Endothelial cell of umbilical vein (primary cell): ENCODE data around the gene CDKN1A. TPM values are rescaled to one million over a fixed set of nuclear protein-coding genes. Genes with fewer than 3 reads are reported as not detected.

Experiments used
- BruUV-seq: library from RNA; stranded (reverse); fragments of 400-500 nt; replicated peaks from 2 replicates; lab custom pipeline; 2021; lab: Mats Ljungman, UMichigan
- CTCF ChIA-PET: fragments of 300-600, 350-600 bp; sonication (Branson Sonifier 250); formaldehyde crosslinking; loops from one replicate; lab custom pipeline; 2021; ENCODE audit warnings: antibody characterized with exemption, inconsistent platforms; lab: Charles Lee
- POLR2A ChIA-PET: fragments of 300-600, 350-600 bp; sonication (Branson Sonifier 250); formaldehyde crosslinking; loops from one replicate; lab custom pipeline; 2021; ENCODE audit warnings: antibody characterized with exemption, inconsistent platforms; lab: Charles Lee
- DNase-seq: peaks from one replicate; pipeline ENCODE4 v3.0.0-alpha.2; 2011; ENCODE audit warnings: low read depth, low spot score
- FAIRE-seq: peaks from 2 replicates; lab custom pipeline; 2011; peaks lifted over from hg19 to GRCh38; lab: Jason Lieb, UNC
- H2AFZ ChIP-seq: 2 replicates; pipeline ENCODE4 v1.6.0; 2012; ENCODE audit warnings: low read depth, low read length, control low read depth, inconsistent platforms
- H3K27ac ChIP-seq: 2 replicates; pipeline ENCODE4 v1.5.1; 2011; ENCODE audit warnings: low read depth, mild to moderate bottlenecking, control low read depth, low read length, moderate library complexity; ENCODE audit not compliant: insufficient read depth
- H3K27me3 ChIP-seq, 2 experiments: 2 replicates each; pipeline versions ENCODE4 v1.6.0 to v1.6.1; 2011; ENCODE audit warnings: low read length in 2 of 2, mixed read lengths in 1 of 2; ENCODE audit not compliant: control insufficient read depth in 2 of 2, insufficient read depth in 2 of 2
- H3K36me3 ChIP-seq, 2 experiments: 2 replicates in 1 of 2; 3 replicates in 1 of 2; pipeline ENCODE4 v1.5.1; 2011; ENCODE audit warnings: low read length in 2 of 2, mild to moderate bottlenecking in 1 of 2, moderate library complexity in 1 of 2; ENCODE audit not compliant: control insufficient read depth in 2 of 2, insufficient read depth in 2 of 2; ENCODE audit errors: extremely low read depth in 1 of 2
- H3K4me1 ChIP-seq: 3 replicates; pipeline ENCODE4 v1.5.1; 2011; ENCODE audit warnings: mild to moderate bottlenecking, low read length; ENCODE audit not compliant: control insufficient read depth, insufficient read depth; ENCODE audit errors: extremely low read depth
- H3K4me2 ChIP-seq: 2 replicates; pipeline ENCODE4 v1.6.1; 2011; ENCODE audit warnings: low read length, control low read depth, mixed read lengths; ENCODE audit not compliant: insufficient read depth
- H3K4me3 ChIP-seq, 3 experiments: fragments of 200-600 bp in 1 of 3; sonication (generic), shearing (Covaris generic) in 1 of 3; replicated peaks in 1 of 3; 2 replicates each; pipeline ENCODE4 v1.5.1; 2011 to 2016; ENCODE audit warnings: control low read depth in 3 of 3, low read length in 3 of 3, mild to moderate bottlenecking in 2 of 3, inconsistent platforms in 1 of 3, low read depth in 1 of 3, moderate library complexity in 1 of 3; ENCODE audit not compliant: insufficient read depth in 1 of 3
- H3K79me2 ChIP-seq: 2 replicates; pipeline ENCODE4 v1.6.0; 2012; ENCODE audit warnings: low read length, inconsistent platforms; ENCODE audit not compliant: control insufficient read depth, insufficient read depth
- H3K9ac ChIP-seq: replicated peaks from 2 replicates; pipeline ENCODE3; 2011; ENCODE audit warnings: low read length, control low read depth; ENCODE audit not compliant: insufficient read depth; ENCODE audit errors: extremely low read depth
- H3K9me1 ChIP-seq: replicated peaks from 3 replicates; pipeline ENCODE4 v1.6.0; 2011; ENCODE audit warnings: mild to moderate bottlenecking, low read length; ENCODE audit not compliant: control insufficient read depth, insufficient read depth; ENCODE audit errors: extremely low read depth
- H3K9me3 ChIP-seq: replicated peaks from 2 replicates; pipeline ENCODE4 v1.5.1; 2012; ENCODE audit warnings: low read length, inconsistent platforms; ENCODE audit not compliant: control insufficient read depth, insufficient read depth
- H4K20me1 ChIP-seq: replicated peaks from 2 replicates; pipeline ENCODE3; 2011; ENCODE audit warnings: mild to moderate bottlenecking, low read length; ENCODE audit not compliant: control insufficient read depth, insufficient read depth; ENCODE audit errors: extremely low read depth
- CTCF ChIP-seq, 2 donors: IDR thresholded peaks; 1 replicate in 1 of 2; 2 replicates in 1 of 2; pipeline ENCODE4 v1.5.1; 2011; ENCODE audit warnings: low read length in 2 of 2, mild to moderate bottlenecking in 2 of 2, moderate library complexity in 2 of 2, control low read depth in 1 of 2, inconsistent platforms in 1 of 2, low read depth in 1 of 2; ENCODE audit not compliant: insufficient read depth in 1 of 2; ENCODE audit errors: extremely low read depth in 1 of 2
- EZH2 ChIP-seq: IDR thresholded peaks from 2 replicates; pipeline ENCODE4 v1.6.1; 2012; ENCODE audit warnings: borderline replicate concordance, low read depth, mild to moderate bottlenecking, moderate library complexity, low read length, inconsistent platforms; ENCODE audit not compliant: severe bottlenecking
- FOS ChIP-seq: IDR thresholded peaks from 2 replicates; pipeline ENCODE4 v1.6.1; 2011; ENCODE audit warnings: mild to moderate bottlenecking, low read length, moderate library complexity, borderline replicate concordance; ENCODE audit not compliant: insufficient read depth
- GATA2 ChIP-seq: IDR thresholded peaks from 2 replicates; pipeline ENCODE4 v1.7.0; 2011; ENCODE audit warnings: low read depth, mild to moderate bottlenecking, moderate library complexity, mixed read lengths, low read length; ENCODE audit not compliant: insufficient read length, insufficient read depth
- JUN ChIP-seq: IDR thresholded peaks from 2 replicates; pipeline ENCODE4 v1.6.1; 2011; ENCODE audit warnings: borderline replicate concordance, low read depth; ENCODE audit not compliant: insufficient read length, insufficient read depth
- MAX ChIP-seq: IDR thresholded peaks from 2 replicates; pipeline ENCODE4 v1.6.1; 2011; ENCODE audit not compliant: insufficient read depth, insufficient read length
- MYC ChIP-seq: IDR thresholded peaks from one replicate; pipeline ENCODE4 v1.6.1; 2011; ENCODE audit warnings: mild to moderate bottlenecking, low read depth, low read length
- POLR2A ChIP-seq: IDR thresholded peaks from 2 replicates; pipeline ENCODE4 v1.6.1; 2012; ENCODE audit warnings: low read depth, mild to moderate bottlenecking, control low read depth, low read length
- POLR2AphosphoS5 ChIP-seq: IDR thresholded peaks from 2 replicates; pipeline ENCODE4 v1.6.1; 2012; ENCODE audit warnings: low read depth, mild to moderate bottlenecking, control low read depth, low read length, moderate library complexity; ENCODE audit not compliant: insufficient read depth
- dilution Hi-C: fragments of 300-500 bp; cut with MboI; formaldehyde crosslinking; loops from one replicate; pipeline ENCODE4 v1.15.0; 2019; ENCODE audit warnings: low sequenced_read_pairs; ENCODE audit not compliant: extremely low pct_ligation_motif_present
- intact Hi-C: fragments of 100-400 bp; cut with micrococcal nuclease; formaldehyde crosslinking; loops from one replicate; pipeline ENCODE4 v1.10.0; 2022
- polyA plus RNA-seq, 4 experiments: library from polyadenylated mRNA; depleted of rRNA in 3 of 4; stranded (reverse) in 3 of 4; unstranded in 1 of 4; fragments of >200 nt; gene quantifications; 2 replicates each; pipeline versions ENCODE4 v1.2.1 to v1.2.3, GENCODE V29; 2011 to 2012; ENCODE audit warnings: missing spikeins in 1 of 4
- total RNA-seq: library from RNA; stranded (reverse); gene quantifications from 2 replicates; pipeline ENCODE4 v1.2.3, GENCODE V29; 2021

CDKN1A gene
- total and polyA plus RNA-seq, 2 donors (not counting 3 experiments of a cell fraction or from before 2014, with no cell fraction given), result 170 to 238 TPM

- H3K27me3 ChIP-seq, result peaks cover 14 to 16% of the 10 kb centered on the region in 2 experiments
- no peak for FAIRE-seq
- H3K9me3 ChIP-seq, result no peaks in the 10 kb centered on the region
- no peaks in the 10 kb centered on the region for H4K20me1 ChIP-seq
- dilution Hi-C loops, result no loop called here
- no peak overlapping the region for H2AFZ ChIP-seq
- ChIA-PET CTCF (interaction anchor here (0.8 to 2.1 kb wide), 3 partner anchors 11 to 48 kb away, joined by 3 to 8 read pairs (median 6); partner anchors contain the start of gene CDKN1A), POLR2A (no interaction called here)
- TF ChIP-seq EZH2 (no peak), POLR2A (no peak), POLR2AphosphoS5 (no peak), FOS (no peak), CTCF (IDR thresholded peaks at IDR 0.05; ENCODE audit: extremely low read depth in 1 of 2, insufficient read depth in 1 of 2, low read depth in 1 of 2, low read length in 2 of 2) (no peak), JUN (no peak), MYC (no peak), GATA2 (no peak), MAX (no peak)
- H3K4me2 ChIP-seq, result no peak overlapping the region
- H3K27ac ChIP-seq, result no peak overlapping the region
- no peak overlapping the region for H3K4me3 ChIP-seq
- H3K4me1 ChIP-seq, result no peaks in the 10 kb centered on the region
- no peak for DNase-seq
- H3K79me2 ChIP-seq, result no peaks in the 10 kb centered on the region
- intact Hi-C loops, result no loop called here
- no TSS peak for BruUV-seq
- H3K9me1 ChIP-seq, result no peaks in the 10 kb centered on the region
- H3K36me3 ChIP-seq, result no peaks in the 10 kb centered on the region
- H3K9ac ChIP-seq, result no peak overlapping the region
These were observed 15.7 kb upstream of the CDKN1A start for GRCh38 chr6:36662827-36663256.
